HG03432 (cell line): ENCODE measurements around the gene ROPN1.
"Not testable (repeated sequence)": the region's sequence is repeated elsewhere in the genome, so short reads cannot be mapped to it uniquely, and the experiment has no call there.

Source experiments
- ATAC-seq: cut with Tn5 transposase; IDR thresholded peaks from one replicate; pipeline ENCODE4 v1.9.1; 2021; ENCODE audit warnings: mild to moderate bottlenecking, moderate library complexity; ENCODE audit not compliant: unreplicated experiment

ROPN1 gene

DNA sequence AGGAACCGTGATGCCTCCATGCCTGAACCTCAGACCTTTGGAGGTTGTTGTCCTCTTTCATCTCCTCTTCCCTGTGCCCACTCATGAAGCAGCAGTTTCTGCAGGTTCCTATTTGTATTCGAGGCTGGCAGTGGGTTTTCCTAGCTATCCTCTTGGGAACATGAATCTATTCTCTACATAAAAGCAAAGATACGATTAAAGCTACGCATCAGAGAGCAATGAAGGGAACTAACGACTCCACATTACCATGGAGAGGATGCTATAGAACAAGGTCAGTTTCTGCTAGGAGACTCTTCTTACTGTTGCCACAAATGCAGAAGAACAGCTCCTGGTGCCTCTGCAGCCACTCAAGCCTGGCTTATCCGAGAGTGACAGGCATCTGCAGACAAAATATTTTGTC is 9.4 kb upstream of the ROPN1 start:
- ATAC-seq = not testable (repeated sequence)

DNA sequence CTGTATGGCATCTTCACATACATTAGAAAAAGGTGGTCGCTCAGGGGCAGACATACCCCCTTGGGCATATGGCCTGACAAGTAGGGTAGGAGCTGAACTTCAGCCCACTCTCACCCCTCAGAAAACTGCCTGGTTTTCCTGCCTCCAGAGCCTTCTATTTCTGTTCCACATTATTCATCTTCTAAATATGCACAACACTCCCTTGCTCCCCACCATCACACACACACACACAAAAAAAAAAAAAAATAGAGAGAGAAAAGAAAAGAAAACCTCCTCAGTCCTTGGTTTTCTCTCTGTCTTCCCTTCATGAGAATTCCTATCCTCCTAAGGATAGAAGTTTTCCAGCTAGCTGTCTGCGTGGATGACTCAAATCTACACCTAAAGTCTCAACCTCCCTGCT is 5.6 kb upstream of the ROPN1 start:
- no peak for ATAC-seq

DNA sequence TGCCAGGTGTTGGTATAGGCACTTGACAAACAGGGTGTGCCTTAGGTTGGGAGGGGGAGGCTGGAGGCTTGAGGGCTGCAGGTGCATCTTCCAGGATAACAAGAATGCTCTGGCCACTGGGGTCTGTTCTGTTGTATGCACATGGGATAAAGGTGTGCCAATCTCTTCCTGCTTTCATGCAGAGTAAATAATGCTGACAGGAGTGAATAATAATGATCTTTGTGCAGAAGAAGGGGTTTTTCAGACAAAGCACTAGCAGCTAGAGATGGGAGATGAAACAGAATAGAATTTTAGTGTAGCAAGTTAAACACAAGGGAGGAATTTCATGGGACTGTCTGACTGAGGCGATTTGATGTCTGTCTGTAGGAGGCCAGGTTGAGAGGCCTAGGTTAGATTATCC is 1.9 kb upstream of the ROPN1 start:
- ATAC-seq = no peak

DNA sequence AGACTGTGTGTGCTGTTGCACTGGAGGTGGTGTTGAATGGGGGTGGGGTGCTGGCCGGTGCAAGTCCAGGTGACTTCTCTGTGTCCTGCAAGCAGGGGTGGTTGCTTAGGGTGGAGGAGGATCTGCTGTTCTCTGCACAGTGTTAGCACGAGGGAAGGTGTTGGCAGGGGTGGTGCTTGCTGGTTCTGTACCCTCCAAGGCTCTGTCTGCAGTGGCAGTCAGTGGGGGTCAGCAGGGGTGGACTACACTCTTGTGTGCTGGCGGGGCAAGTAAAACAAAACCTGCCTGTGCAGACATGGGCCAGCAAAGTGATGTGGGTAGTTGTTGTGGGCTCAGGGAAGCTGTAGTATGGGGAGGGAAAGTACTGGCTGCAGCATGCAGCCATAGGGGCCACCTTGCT is 5.5 kb downstream of the ROPN1 start:
- no peak for ATAC-seq

DNA sequence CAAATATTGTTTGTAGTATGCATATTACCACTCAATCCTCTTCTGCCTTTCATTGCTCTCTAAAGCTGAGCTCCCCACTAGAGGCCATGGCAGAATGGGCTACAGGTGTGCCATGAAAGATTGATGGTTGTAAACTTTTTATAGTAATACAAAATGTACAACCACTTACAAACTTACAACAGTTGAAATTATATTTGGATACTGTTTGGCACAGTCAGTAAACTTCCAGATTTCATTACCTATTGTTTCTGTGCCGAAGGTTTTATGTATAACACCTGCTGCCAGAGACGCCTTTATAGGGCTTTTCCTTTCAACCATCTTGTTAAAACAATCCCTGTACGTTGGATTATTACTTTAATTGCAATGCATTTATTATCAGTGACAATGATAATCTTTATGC is 7.0 kb downstream of the ROPN1 start:
- no peak for ATAC-seq

DNA sequence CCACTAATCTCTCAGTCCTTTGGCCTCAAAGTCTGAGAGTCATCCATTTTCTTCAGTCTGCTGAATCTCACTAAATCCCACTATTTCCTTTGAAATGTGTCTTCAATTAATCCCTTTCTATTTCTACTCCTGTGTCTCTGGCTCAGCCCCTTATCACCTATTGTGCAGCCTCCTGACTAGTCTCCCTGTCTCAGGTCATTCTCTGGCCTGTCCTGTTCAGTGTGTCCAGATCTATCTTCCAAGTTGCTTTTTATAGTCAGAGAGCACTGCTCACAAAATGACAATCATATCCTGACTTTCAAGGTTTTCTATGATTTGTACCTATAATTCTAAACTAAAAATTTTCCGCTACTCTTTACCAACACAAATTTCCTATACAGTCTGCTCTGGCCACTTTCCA is 7.6 kb downstream of the ROPN1 start:
- ATAC-seq = no peak

DNA sequence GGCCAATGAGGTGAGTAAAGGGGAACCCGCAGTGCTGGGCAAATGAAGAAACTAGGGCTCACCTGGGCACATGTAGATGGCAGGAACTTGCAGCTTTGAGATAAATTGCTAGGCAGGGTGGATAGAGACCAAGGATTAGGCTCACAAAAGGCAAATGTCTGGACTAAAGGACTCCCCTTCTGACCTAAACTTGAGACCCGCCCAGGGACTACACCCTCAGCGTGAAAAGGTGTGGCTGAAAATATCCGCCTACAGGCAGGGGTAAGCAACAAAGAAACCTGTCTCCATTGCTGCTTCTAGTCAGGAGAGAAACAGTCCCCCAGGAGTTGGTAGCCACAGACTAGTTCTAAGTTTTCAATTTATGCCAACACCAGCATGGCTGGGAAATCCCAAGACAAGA is 10.6 kb downstream of the ROPN1 start:
- ATAC-seq = not testable (repeated sequence)

DNA sequence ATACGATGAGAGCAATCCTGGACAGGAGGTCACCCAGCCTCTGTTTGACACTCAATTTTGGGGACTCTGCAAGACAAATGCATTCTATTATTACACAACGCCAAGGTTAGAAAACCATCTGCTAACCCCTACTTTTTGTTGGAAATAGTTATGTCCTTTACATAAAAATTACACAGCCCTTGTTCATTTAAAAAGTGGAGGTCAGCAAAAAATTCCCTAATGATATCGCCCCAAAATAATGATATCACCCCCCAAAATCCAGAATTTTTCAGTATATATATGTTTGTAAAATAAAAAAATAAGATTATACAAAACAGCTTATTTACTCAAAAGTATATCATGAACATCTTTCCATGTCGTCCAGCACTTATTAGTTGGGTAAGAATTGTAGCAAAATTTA is 11.4 kb downstream of the ROPN1 start:
- no peak for ATAC-seq

DNA sequence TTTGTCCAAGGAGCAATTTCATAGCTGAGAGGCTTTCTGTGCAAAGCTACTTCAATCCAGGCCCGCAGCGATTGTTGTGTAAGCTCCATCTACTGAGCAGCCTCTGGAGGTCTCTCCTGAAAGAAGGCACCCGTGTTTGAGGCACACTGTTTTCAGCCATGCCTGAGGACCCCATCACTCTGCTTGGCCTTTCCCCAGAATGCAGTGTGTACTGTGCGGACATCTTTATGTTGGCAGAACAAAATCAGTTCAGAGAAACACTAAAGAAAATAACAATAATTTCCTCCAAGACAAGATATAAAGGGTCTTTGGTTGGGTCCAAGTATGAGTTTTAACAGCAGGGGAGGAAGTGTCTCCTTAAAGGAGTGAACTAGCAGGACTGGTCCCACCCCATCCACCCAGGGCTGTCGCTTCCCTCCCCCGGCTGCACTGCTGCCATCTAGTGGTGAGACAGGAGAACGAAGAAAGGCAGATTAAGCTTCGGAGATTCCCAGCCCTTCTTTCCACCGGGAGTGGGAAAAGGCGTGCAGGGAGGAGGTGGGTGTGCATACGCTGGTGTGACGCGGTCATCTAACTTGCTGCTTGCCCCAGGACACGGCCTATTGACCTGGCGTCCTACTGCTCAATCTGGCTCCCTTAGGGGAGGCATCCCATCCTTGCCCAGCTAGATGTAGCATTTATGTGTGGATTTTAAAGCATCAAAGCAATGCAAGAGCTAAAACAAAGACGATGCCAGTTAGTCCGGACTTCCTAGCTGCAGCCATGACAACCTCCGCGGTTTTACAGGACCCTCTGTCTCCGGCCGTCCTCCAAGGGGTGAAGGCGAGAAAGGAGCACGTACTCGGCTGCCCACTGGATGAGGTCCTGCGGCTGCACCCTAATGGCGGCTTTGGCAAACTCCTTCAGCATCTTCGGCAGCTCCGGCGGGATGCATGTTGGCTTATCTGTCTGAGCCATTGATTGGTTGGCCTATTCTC is 12.1 kb downstream of the ROPN1 start:
- ATAC-seq = not testable (repeated sequence)

DNA sequence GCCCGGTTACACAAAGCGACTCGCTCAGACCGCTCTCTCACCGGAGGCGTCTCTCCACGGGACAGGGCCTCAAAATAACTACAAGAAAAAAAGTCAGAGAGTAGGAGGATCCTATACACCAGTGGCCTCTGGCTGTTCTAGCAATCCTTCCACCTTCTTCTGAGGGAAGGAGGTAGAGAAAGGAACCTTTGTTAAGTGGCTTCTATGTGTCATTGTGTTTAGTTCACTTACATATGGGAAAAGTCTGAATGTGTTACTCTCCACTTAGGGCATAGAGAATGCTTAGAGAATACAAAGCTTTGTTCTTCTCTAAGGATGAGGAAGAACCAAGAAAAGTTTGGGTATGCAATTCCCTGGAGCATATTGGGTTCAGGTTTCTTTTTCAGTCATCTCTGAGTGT is 15.0 kb downstream of the ROPN1 start:
- ATAC-seq = not testable (repeated sequence)

DNA sequence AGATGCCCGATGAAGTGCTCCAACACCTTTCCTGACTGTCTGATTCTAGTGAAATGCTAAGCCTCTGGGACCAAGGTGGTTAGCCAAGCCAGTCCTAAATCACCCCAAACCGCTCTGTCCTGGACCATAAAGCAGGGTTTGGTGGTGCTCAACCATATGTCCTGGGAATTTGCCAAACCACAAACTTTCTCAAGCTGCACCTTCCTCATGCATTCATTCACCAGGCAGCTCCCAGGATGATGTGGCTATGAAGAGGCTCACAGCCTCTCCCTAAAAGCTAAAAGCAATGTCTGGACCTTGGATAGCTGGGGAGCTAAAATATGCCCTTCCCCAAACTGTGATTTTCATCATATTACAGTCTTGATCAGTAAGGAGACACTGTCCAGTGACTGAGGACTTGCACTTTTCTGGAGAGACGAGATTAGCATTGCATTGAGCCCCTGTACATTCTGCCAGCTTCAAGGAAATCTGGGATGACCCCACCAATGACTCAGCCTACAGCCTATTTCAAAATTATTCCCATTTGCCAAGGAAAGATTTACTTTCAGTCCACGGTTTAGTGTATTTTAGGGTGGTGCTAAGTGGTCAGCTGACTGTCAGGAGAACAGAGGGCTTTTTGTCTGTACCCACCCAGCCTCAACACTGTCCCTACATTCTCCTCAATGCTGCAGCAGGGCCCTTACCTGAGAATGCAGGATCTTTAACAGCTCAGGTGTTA is 15.6 kb downstream of the ROPN1 start:
- not testable (repeated sequence) for ATAC-seq

DNA sequence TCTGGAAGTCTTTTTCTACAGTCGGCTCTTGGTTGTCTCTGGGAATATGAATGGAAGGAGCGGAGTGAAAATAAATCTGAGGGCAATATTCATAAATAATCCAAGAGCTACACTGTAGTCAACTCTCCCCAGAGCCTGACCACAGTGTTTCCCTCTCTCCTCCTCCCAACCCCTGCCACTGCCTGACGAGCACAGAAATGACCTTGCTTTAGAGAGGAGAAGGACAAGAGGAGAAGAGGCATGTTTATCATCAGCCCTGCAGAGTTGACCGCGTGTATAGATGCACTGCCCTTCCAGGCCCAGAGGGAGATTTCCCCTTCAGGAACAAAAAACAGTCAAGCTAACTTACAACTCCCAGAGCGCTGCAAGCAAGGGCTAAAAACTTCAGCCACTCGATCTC is 16.9 kb downstream of the ROPN1 start:
- not testable (repeated sequence) for ATAC-seq

DNA sequence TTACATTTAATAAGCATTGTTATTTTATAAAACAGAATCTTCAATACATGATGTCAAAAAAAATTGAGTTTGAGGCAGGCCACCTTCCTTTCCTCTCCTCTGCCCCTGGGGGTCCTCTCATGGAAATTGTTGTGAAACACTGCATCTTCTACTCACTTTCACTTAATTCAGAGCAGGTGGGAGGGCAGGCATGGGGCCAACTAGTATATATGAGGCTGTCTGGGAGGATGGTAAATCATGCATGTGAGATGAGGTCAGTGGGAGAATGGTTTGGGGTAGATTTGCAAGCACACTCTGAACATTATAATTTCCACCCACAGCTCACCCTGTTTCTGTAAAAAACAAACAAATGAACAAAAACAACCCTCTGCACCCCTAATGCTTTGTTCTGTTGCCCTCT is 20.5 kb downstream of the ROPN1 start:
- ATAC-seq = no peak

DNA sequence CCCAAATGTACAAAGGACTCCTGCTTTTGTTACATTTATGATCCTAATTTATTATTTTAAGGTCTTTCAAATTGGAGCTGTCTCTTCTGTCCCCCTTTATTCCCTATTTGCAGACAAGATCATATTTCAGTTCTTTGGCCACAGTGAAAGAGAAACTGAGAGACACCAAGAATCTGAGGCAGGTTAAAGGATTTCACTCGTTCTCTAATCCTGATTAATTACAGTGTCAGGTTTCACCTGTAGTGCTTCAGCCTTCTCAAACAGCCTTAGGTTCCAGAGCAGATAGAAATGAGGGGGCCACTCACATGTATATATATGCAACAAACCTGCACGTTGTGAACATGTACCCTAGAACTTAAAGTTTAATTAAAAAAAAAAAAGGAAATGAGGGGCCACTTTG is 24.7 kb downstream of the ROPN1 start:
- not testable (repeated sequence) for ATAC-seq

DNA sequence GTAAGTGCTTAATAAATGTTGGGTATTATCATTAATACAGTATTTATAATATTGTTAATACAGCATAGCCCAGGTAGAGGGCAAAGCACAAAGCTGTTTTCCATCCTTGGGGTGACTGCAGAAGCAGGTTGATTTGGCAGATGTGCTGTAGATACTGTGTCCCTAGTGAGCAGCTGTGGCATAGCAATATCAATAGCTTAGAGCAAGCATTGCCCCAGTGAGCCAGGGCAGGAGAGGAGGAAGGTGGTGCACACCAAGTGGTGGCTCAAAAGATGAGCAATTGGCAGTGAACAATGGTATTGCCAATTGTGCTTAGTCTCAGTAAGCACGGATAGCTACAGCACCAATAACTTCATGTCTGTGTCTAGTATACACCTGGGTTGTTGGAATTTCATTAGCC is 25.1 kb downstream of the ROPN1 start:
- ATAC-seq = not testable (repeated sequence)

DNA sequence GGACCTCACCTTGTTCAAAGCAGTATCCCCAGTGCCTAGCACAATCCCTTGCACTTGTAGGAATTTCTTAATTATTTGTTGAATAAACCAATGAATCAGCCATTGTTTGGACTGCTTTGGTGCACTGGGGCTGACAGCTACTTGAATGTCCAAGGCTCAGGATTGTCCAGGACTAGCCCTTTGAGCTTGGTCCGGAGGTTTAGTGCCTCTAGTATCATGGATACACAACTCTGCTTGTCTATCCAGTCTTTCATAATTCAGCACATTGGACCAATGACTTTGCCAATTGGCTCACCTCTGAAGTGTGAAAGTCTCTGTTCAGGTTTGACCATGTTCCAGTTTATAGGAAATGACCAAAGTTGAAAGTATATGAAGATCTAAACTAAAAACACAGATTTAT is 27.1 kb downstream of the ROPN1 start:
- ATAC-seq = not testable (repeated sequence)

DNA sequence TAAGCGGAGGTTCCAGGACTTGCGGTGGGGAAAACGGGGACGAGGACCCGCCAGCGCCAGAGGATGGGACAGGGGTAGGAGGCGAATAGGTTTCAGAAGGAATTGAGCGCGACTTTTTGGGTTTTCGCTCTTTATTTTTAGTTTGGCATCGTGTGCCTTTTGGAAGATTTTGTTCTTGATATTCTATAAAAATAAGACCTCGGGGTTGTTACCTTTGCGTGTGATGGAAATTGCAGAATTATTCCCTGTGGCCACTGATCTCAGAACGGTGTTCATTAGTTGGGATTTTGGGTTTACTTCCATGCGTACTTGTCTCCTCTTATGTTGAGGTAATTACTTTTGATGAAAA is 30.4 kb downstream of the ROPN1 start:
- ATAC-seq = no peak

DNA sequence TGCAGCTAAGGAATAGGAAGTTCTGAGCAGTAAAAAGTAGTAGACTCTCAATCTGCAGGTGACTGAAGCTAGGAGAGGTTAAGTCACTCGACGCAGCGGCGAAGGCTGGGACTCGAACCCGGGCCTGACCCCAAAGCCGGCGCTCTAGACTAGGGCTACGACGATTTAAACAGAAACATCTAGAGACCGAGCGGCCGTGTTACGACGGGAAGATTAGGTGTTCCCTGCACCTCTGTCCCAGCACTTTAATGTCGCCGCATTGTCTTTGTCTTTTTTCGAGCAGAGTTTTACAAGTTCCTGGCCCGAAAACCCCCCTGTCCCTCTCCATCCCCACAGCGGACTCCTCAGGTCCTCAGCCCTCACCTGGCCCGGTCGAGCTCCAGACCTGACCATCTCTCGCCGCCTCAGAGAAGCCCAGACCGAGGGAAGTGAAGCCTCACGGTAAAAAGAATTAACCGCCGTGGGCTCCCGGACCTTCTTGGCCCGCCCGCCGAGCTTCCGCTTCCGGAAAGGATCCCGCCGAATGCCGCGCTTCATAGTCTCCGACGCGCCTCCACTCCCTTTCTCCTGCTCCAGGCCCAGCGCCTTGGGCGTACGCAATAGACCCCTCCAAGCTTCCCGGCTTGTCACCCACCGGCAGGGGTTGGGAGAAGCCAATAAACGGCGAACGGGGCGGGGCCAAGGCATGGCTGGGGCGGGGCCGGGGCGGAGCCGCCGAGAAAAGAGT is 31.0 kb downstream of the ROPN1 start, which contains the start of gene CCDC14:
TSS of gene CCDC14 (minus strand) at position 449 of the 727 bp plus-strand sequence. CDS start at position 393, 56 bp downstream.
- ATAC-seq = peak; percentile 91

DNA sequence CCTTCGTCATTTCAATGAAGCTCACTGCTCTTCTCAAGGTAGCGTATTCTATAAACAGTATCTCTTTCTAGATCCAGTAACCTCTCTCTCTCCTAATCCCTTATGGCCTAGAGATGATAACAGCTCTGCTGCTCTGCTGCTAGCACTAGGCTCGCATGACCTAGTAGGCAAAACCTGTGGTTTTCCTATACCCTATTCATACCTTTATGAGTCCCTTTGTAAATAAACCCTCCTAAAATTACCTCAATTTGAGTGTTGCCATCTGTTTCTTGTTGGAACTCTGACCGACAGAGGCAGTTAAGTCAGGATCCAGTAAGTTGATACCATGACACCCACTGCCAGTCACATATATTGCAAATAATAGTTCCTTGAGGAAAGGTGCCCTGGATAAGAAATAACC is 38.2 kb downstream of the ROPN1 start:
- ATAC-seq = peak; percentile 87

DNA sequence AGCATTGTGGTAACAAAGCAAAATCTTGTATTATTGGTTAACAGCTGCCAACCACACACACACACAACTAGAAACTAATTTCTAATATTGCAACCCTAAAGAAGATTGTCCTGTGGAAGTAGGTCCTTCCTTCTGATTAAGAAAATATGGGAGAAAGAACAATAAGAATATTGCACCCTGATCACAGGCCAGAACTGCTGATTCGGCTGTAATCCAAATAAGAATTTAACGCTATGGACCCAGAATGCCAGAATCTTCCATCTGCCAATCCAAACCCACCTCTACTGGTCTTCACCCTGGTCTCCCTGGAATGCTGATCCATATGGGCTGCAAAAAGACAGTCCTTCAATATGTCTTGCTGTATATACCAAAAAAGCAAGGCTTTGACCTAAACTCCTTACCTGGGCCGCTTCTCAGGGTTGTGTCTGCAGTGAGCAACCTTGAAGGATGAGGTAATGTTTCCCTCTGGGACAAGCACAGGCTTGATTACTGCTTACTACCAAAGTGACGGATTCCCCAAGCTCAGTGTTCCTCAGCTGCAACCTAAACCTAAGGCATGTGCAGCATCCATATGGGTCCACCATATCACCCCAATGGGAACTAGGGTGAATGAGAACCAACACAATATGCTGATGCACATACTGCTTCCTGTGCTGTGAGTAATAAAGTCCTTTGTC is 38.9 kb downstream of the ROPN1 start:
- no peak for ATAC-seq
